Astrocyte (in vitro differentiated cells and primary cell): ENCODE measurements around the gene RANBP1. TPM values are rescaled to one million over a fixed set of nuclear protein-coding genes. Genes with fewer than 3 reads are reported as not detected.

Experiments used
- DNase-seq: peaks from one replicate; pipeline ENCODE4 v3.0.0-alpha.2; 2010; ENCODE audit warnings: low read depth
- FAIRE-seq: peaks from 2 replicates; lab custom pipeline; 2011; peaks lifted over from hg19 to GRCh38; lab: Jason Lieb, UNC
- H2AFZ ChIP-seq: 2 replicates; pipeline ENCODE4 v1.6.0; 2012; ENCODE audit warnings: low read depth, low read length, inconsistent platforms
- H3K27ac ChIP-seq: 2 replicates; pipeline ENCODE4 v1.5.1; 2011; ENCODE audit warnings: low read depth, low read length, inconsistent platforms
- H3K27me3 ChIP-seq: 2 replicates; pipeline ENCODE4 v1.6.0; 2011; ENCODE audit warnings: low read length, inconsistent platforms; ENCODE audit not compliant: insufficient read depth
- H3K36me3 ChIP-seq: 2 replicates; pipeline ENCODE4 v1.5.1; 2011; ENCODE audit warnings: low read length, inconsistent platforms; ENCODE audit not compliant: insufficient read depth
- H3K4me1 ChIP-seq: 2 replicates; pipeline ENCODE4 v1.5.1; 2011; ENCODE audit warnings: low read length, inconsistent platforms; ENCODE audit not compliant: insufficient read depth
- H3K4me2 ChIP-seq: 2 replicates; pipeline ENCODE4 v1.6.0; 2012; ENCODE audit warnings: low read length, inconsistent platforms
- H3K4me3 ChIP-seq: 2 replicates; pipeline ENCODE4 v1.5.1; 2011; ENCODE audit warnings: low read depth, mild to moderate bottlenecking, low read length, inconsistent platforms; ENCODE audit not compliant: insufficient read depth
- H3K79me2 ChIP-seq: 2 replicates; pipeline ENCODE4 v1.6.0; 2012; ENCODE audit warnings: mild to moderate bottlenecking, low read length, inconsistent platforms; ENCODE audit not compliant: insufficient read depth
- H3K9ac ChIP-seq: 2 replicates; pipeline ENCODE4 v1.6.0; 2012; ENCODE audit warnings: mild to moderate bottlenecking, low read length, inconsistent platforms
- H3K9me3 ChIP-seq: 2 replicates; pipeline ENCODE4 v1.5.1; 2012; ENCODE audit warnings: low read depth, mild to moderate bottlenecking, low read length, inconsistent platforms; ENCODE audit not compliant: insufficient read depth
- H4K20me1 ChIP-seq: 2 replicates; pipeline ENCODE4 v1.6.0; 2012; ENCODE audit warnings: low read length, inconsistent platforms; ENCODE audit not compliant: insufficient read depth
- H3K27ac Mint-ChIP-seq: one replicate; pipeline ENCODE4 v1.8.0; 2021; ENCODE audit warnings: mild to moderate bottlenecking, mixed read lengths; ENCODE audit not compliant: unreplicated experiment
- H3K27me3 Mint-ChIP-seq: one replicate; pipeline ENCODE4 v1.8.0; 2021; ENCODE audit warnings: low read depth, mixed read lengths; ENCODE audit not compliant: unreplicated experiment
- H3K36me3 Mint-ChIP-seq: one replicate; pipeline ENCODE4 v1.8.0; 2021; ENCODE audit warnings: low read depth, mixed read lengths; ENCODE audit not compliant: unreplicated experiment
- H3K4me1 Mint-ChIP-seq: one replicate; pipeline ENCODE4 v1.8.0; 2021; ENCODE audit warnings: low read depth, mixed read lengths; ENCODE audit not compliant: unreplicated experiment
- H3K4me3 Mint-ChIP-seq: one replicate; pipeline ENCODE4 v1.8.0; 2021; ENCODE audit warnings: mild to moderate bottlenecking, moderate library complexity, mixed read lengths; ENCODE audit not compliant: unreplicated experiment
- H3K9me3 Mint-ChIP-seq: one replicate; pipeline ENCODE4 v1.8.0; 2021; ENCODE audit warnings: mild to moderate bottlenecking, mixed read lengths; ENCODE audit not compliant: unreplicated experiment
- CTCF ChIP-seq: IDR thresholded peaks from 2 replicates; pipeline ENCODE4 v1.5.1; 2011; ENCODE audit warnings: low read depth, mild to moderate bottlenecking, inconsistent platforms, low read length, moderate library complexity; ENCODE audit not compliant: insufficient read depth
- EZH2 ChIP-seq: IDR thresholded peaks from 2 replicates; pipeline ENCODE4 v1.6.1; 2012; ENCODE audit warnings: mild to moderate bottlenecking, low read length, inconsistent platforms; ENCODE audit not compliant: insufficient read depth
- total RNA-seq: library from RNA; stranded (reverse); gene quantifications from 2 replicates; pipeline ENCODE4 v1.2.1, GENCODE V29; 2021

The RANBP1 gene
- total RNA-seq, 1 donor from 2014 or later = 164 TPM

DNA sequence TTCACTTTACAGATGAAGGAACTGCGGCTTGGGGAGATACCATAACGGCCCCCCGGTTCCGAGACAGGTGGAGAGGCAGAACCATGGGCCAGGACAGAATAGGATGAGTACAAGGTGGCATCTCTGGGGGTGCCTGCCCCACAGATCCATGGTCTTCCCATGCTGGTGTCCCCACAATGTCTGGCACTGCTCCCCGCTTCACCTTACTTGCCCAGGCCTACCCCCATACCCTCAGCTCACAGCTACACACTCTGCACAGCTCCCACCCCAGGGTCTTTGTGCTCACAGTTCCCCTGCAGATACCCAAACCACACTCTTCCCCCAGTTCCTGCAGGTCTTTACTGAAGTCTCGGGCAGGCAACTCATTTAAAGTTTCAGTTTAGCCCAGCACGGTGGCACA is 47.3 kb upstream of the RANBP1 start:
- no peak overlapping the region for H3K9ac ChIP-seq
- DNase-seq (no peak), FAIRE-seq (no peak)
- no peak overlapping the region for H3K27ac Mint-ChIP-seq
- no peak for TF ChIP-seq CTCF
- TF ChIP-seq EZH2 = no peak
- H3K4me3 Mint-ChIP-seq = no peak overlapping the region
- H3K79me2 ChIP-seq = no peaks in the 10 kb centered on the region
- no peaks in the 10 kb centered on the region for H3K27me3 ChIP-seq
- no peaks in the 10 kb centered on the region for H3K4me1 Mint-ChIP-seq
- no peaks in the 10 kb centered on the region for H3K36me3 ChIP-seq
- no peaks in the 10 kb centered on the region for H4K20me1 ChIP-seq
- H3K27ac ChIP-seq = no peak overlapping the region
- H3K4me2 ChIP-seq = no peak overlapping the region
- no peak overlapping the region for H3K4me3 ChIP-seq
- no peaks in the 10 kb centered on the region for H3K27me3 Mint-ChIP-seq
- no peaks in the 10 kb centered on the region for H3K9me3 Mint-ChIP-seq
- H3K36me3 Mint-ChIP-seq = peaks cover 4% of the 10 kb centered on the region
- H3K4me1 ChIP-seq = no peaks in the 10 kb centered on the region
- H2AFZ ChIP-seq = no peak overlapping the region
- no peaks in the 10 kb centered on the region for H3K9me3 ChIP-seq

DNA sequence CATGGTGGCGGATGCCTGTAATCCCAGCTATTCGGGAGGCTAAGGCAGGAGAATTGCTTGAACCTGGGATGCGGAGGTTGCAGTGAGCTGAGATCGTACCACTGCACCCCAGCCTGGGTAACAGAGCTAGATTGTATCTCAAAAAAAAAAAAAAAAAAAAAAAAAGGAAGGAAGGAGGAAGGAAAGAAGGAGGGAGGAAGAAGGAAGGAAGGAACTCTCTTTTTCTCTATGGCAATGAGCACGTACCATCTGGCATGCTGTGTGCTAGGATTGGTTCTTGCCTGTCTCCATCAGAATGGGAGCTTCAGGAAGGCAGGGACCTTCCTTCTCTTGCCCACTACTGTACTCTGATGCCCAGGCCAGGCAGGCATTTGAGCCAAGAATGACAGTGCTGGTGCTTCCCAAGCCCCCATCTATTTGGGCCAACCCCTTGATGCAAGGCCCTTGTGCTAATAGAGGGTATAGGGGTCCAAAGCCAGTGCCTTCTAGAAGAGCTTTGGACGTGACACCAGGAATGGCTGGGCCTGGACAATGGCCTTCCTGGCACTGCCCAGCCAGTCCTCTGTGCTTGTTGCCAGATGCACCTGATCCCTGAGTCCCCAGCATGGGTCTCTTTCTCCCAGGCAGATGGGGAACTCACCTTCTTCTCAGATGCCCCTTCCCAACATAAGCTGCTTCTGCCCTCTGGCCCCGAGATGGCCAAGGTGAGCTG is 46.4 kb upstream of the RANBP1 start:
- no peak for TF ChIP-seq EZH2
- no peak for TF ChIP-seq CTCF
- Mint-ChIP-seq H3K4me3 (no peak overlapping the region), H3K36me3 (peaks cover 1% of the 10 kb centered on the region), H3K27ac (no peak overlapping the region), H3K4me1 (no peaks in the 10 kb centered on the region), H3K27me3 (no peaks in the 10 kb centered on the region), H3K9me3 (no peaks in the 10 kb centered on the region)
- Histone ChIP-seq H4K20me1 (no peaks in the 10 kb centered on the region), H2AFZ (no peak overlapping the region), H3K9ac (no peak overlapping the region), H3K79me2 (no peaks in the 10 kb centered on the region), H3K9me3 (no peaks in the 10 kb centered on the region), H3K27me3 (no peaks in the 10 kb centered on the region), H3K4me2 (no peak overlapping the region), H3K4me1 (no peaks in the 10 kb centered on the region), H3K4me3 (no peak overlapping the region), H3K36me3 (no peaks in the 10 kb centered on the region), H3K27ac (no peak overlapping the region)
- FAIRE-seq = no peak
- no peak for DNase-seq

DNA sequence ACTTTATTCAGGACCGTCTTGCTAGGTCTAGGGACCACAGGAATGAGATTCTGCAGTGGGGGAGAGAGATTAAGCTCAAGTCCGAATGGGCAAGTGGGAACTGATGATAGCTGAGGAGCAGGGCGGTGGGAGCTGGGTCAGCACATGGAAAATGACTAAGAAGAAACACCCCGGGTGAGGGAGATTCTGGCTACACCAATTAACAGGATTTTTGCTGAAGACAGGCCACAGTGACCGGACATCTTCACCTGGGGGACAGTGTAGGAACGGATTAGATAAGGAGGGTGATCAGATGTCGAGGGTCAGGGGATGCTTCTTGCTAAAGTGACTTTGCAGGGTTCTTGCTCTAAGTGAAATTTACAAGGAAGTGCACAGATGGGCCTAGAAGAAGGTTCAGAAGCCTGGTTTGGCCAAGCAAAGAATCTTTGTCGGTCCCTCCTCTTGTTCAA is 44.4 kb upstream of the RANBP1 start:
- H3K27ac Mint-ChIP-seq = no peak overlapping the region
- no peaks in the 10 kb centered on the region for H3K4me1 Mint-ChIP-seq
- no peak for DNase-seq
- H3K36me3 Mint-ChIP-seq = peaks cover 1% of the 10 kb centered on the region
- H4K20me1 ChIP-seq = no peaks in the 10 kb centered on the region
- no peaks in the 10 kb centered on the region for H3K36me3 ChIP-seq
- no peak for FAIRE-seq
- H3K27ac ChIP-seq = no peak overlapping the region
- TF ChIP-seq EZH2 (no peak), CTCF (no peak)
- no peak overlapping the region for H3K4me2 ChIP-seq
- no peaks in the 10 kb centered on the region for H3K79me2 ChIP-seq
- no peaks in the 10 kb centered on the region for H3K27me3 Mint-ChIP-seq
- no peaks in the 10 kb centered on the region for H3K27me3 ChIP-seq
- no peaks in the 10 kb centered on the region for H3K9me3 ChIP-seq
- no peak overlapping the region for H2AFZ ChIP-seq
- no peaks in the 10 kb centered on the region for H3K4me1 ChIP-seq
- no peak overlapping the region for H3K9ac ChIP-seq
- H3K4me3 Mint-ChIP-seq = no peak overlapping the region
- no peaks in the 10 kb centered on the region for H3K9me3 Mint-ChIP-seq
- no peak overlapping the region for H3K4me3 ChIP-seq
